D721Med (cell line): ENCODE measurements around the gene DLX2.

ENCODE experiments used
- DNase-seq: peaks from one replicate; pipeline ENCODE4 v3.0.0; 2011; ENCODE audit warnings: low spot score; ENCODE audit not compliant: insufficient read length
- FAIRE-seq: peaks from 2 replicates; lab custom pipeline; 2011; peaks lifted over from hg19 to GRCh38; lab: Jason Lieb, UNC
- TF ChIP-seq, protein P1 (sequence below): IDR thresholded peaks from 2 replicates; pipeline ENCODE4 v1.5.1; 2012; ENCODE audit warnings: mild to moderate bottlenecking, control low read depth; ENCODE audit not compliant: insufficient read depth; ENCODE audit errors: missing control alignments

DLX2 gene

DNA sequence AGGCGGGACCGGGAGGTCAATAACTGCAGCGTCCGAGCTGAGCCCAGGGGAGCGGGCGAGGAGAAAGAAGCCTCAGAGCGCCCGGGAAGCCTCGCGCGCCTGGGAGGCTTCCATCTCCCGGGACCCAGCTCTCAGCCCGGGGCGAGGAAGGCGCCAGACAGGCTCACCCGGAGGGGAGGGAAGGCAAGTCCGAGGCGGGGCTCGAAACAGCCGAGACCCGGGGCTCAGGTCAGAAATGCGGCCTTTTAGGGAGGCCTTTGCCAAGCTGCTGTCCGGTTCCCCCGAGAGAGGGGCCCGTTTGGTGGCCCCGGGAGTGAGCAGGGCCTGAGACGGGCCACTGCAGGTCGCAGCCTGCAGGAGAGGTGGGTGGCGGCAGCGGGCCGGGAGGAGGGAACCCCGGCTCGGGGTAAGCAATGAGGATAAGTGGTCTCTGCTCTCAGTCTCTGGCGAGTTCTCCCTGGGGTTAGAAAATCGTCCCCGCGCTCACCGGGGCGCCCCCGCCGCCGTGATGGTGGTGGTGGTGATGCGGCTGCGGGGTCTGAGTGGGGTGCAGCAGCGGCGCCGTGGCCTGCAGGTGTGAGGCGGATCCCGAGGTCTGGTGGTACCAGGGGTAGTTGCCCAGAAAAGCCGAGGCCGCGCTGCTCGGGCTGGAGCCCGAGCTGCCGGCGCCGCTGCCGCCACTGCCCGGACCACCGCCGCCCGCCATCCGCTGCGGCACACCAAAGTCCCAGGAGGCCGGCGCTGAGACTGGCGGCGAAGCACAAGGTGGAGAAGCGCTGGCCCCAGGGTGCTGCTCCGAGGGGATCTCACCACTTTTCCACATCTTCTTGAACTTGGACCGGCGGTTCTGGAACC is 2.4 kb downstream of the DLX2 start:
- TF ChIP-seq, protein P1, sequence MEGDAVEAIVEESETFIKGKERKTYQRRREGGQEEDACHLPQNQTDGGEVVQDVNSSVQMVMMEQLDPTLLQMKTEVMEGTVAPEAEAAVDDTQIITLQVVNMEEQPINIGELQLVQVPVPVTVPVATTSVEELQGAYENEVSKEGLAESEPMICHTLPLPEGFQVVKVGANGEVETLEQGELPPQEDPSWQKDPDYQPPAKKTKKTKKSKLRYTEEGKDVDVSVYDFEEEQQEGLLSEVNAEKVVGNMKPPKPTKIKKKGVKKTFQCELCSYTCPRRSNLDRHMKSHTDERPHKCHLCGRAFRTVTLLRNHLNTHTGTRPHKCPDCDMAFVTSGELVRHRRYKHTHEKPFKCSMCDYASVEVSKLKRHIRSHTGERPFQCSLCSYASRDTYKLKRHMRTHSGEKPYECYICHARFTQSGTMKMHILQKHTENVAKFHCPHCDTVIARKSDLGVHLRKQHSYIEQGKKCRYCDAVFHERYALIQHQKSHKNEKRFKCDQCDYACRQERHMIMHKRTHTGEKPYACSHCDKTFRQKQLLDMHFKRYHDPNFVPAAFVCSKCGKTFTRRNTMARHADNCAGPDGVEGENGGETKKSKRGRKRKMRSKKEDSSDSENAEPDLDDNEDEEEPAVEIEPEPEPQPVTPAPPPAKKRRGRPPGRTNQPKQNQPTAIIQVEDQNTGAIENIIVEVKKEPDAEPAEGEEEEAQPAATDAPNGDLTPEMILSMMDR: no peak
- FAIRE-seq (no peak), DNase-seq (peak; percentile 18)

DNA sequence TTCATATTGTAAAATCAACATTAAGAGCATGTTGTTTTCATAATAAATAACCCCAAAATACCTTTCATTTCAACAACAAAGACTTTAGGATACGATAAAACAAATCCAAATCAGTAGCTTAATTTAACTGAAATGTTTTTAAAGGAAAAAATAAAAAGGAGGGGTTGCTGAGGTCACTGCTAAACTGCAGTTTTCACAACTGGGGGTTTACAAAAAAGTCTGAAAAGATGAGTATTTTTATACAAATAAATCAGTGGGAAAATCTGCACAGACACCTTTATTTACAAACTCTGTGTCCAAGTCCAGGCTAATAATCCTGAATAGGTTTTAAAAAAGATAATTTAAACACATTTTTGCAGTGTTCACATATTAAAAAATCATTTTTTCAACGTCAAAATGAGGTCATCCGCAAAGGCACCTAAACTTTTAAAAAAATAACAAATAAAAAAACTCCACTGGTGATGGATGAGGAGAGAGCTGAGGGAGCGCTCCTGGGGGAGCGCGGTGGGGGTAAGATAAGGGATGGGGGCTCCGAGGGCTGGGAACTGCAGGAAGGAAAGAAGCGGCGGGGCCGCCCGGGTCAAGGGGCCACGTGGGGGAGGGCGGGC is 3.1 kb downstream of the DLX2 start:
- TF ChIP-seq, protein P1: no peak
- DNase-seq: no peak
- no peak for FAIRE-seq

DNA sequence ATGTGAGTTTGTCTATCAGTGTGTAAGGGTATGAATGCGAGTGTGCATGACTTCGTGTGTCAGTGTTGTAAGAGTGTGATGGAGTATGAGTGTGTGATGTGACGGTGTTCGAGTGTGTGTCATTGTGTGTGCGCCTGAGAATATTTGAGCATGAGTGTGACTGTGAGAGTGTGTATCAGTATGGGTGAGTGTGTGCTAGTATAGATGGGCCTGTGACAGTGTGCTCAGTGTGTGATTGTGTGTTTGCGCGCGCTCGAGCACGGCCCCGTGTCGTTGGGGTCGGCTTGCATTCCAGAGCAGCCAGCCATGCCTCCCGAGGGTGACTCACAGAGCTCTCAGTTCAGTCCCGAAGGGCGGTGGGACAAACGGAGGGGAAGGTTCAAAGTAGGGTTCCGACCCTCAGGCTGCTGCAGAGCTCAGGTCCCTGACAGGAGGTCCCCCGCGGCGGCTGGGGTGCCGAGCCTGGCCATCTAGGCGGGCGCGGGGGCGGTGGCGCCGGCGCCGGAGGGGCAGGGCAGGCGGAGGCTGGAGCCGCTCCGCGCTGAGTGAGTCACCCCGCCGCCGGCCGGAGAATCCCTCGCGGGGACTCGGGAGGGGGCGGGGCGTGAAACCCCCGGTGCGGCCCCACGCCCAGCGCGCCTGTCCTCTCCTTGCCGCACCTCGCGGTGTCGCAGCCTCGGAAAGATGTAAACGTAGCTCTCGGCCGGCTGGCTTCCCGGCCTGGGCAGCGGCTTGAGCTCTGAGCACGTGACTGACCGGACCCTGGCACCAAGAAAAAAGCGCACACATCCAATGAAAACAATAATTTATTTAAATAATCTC is 3.8 kb downstream of the DLX2 start:
- DNase-seq: peak; percentile 19
- TF ChIP-seq, protein P1: no peak
- no peak for FAIRE-seq

DNA sequence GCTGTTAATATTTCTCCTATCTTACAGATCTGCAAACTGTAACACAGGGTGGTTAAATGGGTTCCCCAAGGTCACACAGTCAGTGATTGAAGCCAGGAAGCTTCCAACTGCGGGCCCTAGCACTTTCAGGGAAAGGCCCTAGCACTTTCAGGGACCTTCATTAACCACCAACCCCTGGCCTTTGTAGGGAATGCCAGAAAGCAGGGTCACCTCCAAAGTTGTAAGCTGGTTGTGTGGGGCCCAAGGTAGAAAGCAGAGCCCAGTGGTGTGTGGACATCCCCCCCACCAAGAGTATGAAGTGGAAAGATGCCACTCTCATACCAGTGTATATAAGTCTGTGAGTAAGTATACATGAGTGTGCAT is 4.4 kb downstream of the DLX2 start:
- no peak for FAIRE-seq
- TF ChIP-seq, protein P1: no peak
- no peak for DNase-seq

DNA sequence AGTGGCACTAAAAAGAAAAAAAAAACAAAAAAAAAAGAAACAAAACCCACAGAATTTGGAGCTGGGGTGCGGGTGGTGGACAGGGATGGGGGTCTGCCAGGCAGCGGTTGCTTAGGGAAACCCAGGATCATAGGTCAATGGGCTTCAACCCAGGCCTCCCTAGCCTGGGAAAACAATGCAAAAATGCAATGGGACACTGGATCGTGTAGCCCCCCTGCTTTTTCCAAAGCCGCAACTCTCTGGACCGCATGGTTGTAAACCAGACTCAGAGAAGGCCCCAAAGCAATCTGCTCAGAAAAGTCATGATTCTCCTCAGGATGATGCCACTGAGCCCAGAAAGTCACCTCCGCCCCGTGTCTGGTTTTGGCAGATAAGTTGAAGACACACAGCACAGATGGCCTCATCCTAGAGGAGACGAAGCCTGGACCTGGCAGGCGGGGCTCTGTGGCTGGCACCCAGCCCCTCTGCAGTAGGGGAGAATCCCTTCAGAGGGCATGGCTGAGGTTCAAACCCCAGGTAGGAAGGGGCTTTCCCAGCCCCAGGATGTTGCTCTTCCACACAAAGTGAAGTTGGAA is 5.1 kb downstream of the DLX2 start:
- no peak for FAIRE-seq

More for the DNA sequence above, 5.1 kb downstream of the DLX2 start:
- peak; percentile 36 for DNase-seq
- TF ChIP-seq, protein P1: no peak
